Breast epithelium (tissue), 3 donors: ENCODE data around the gene TENM4.

ENCODE experiments used
- CTCF ChIP-seq, 3 donors: fragments of 450-650 bp; IDR thresholded peaks; one replicate each; pipeline ENCODE4 v1.5.1; 2016 to 2017; ENCODE audit warnings: antibody characterized with exemption in 3 of 3, mild to moderate bottlenecking in 3 of 3, moderate library complexity in 3 of 3
- POLR2A ChIP-seq: fragments of 450-650 bp; IDR thresholded peaks from one replicate; pipeline ENCODE4 v1.6.1; 2016; ENCODE audit warnings: antibody characterized with exemption, mild to moderate bottlenecking, moderate library complexity
- POLR2AphosphoS5 ChIP-seq, 3 donors: sonication (generic); formaldehyde crosslinking; IDR thresholded peaks; one replicate each; pipeline ENCODE4 v1.6.1; 2017; ENCODE audit warnings: antibody characterized with exemption in 3 of 3

GRCh38 chr11:78683774-78684173, 757.1 kb downstream of the TENM4 start:
- TF ChIP-seq CTCF (IDR thresholded peaks at IDR 0.05) (no peak), POLR2A (no peak), POLR2AphosphoS5 (IDR thresholded peaks at IDR 0.05) (no peak)
